ENCODE results near the gene GNAI3. TPM values are rescaled to one million over a fixed set of nuclear protein-coding genes. Genes with fewer than 3 reads are reported as not detected.

The GNAI3 gene
- polyA plus RNA-seq, 1 donor = 7.5 TPM

- H3K4me1 ChIP-seq (ENCODE audit: control insufficient read depth, insufficient read depth, low read length) = peaks cover 21% of the 10 kb centered on the region
- no peak overlapping the region for H3K27ac ChIP-seq (ENCODE audit: low read length)
- 100% methylated on average over 2 of the region's 3 CpGs for WGBS (ENCODE audit: insufficient coverage, low lambda C conversion rate)
- H3K4me3 ChIP-seq (ENCODE audit: low read length) = no peak overlapping the region
- no peak for DNase-seq
- no peaks in the 10 kb centered on the region for H3K27me3 ChIP-seq (ENCODE audit: control insufficient read depth, insufficient read depth, low read length)
- no peaks in the 10 kb centered on the region for H3K9me3 ChIP-seq (ENCODE audit: control insufficient read depth, low read depth, low read length)
- H3K36me3 ChIP-seq (ENCODE audit: control insufficient read depth, insufficient read depth, low read length) = no peaks in the 10 kb centered on the region
Measured at GRCh38 chr1:109650609-109651008, 102.2 kb downstream of the GNAI3 start.

- Histone ChIP-seq H3K9me3 (ENCODE audit: control insufficient read depth, low read depth, low read length) (no peaks in the 10 kb centered on the region), H3K4me3 (ENCODE audit: low read length) (no peak overlapping the region), H3K36me3 (ENCODE audit: control insufficient read depth, insufficient read depth, low read length) (peaks cover under 1% of the 10 kb centered on the region), H3K27ac (ENCODE audit: low read length) (peak overlapping the region; percentile 33), H3K27me3 (ENCODE audit: control insufficient read depth, insufficient read depth, low read length) (no peaks in the 10 kb centered on the region), H3K4me1 (ENCODE audit: control insufficient read depth, insufficient read depth, low read length) (peaks cover 25% of the 10 kb centered on the region)
- DNase-seq = peak in 1 of 2 donors; percentile 62
- 20% methylated on average over 1 of the region's 2 CpGs for WGBS (ENCODE audit: insufficient coverage, low lambda C conversion rate)
Measured at GRCh38 chr1:109652402-109652801, 104.0 kb downstream of the GNAI3 start.

- peaks cover 32% of the 10 kb centered on the region for H3K4me1 ChIP-seq (ENCODE audit: control insufficient read depth, insufficient read depth, low read length)
- H3K27ac ChIP-seq (ENCODE audit: low read length) = no peak overlapping the region
- H3K36me3 ChIP-seq (ENCODE audit: control insufficient read depth, insufficient read depth, low read length) = peaks cover 8% of the 10 kb centered on the region
- no peaks in the 10 kb centered on the region for H3K9me3 ChIP-seq (ENCODE audit: control insufficient read depth, low read depth, low read length)
- no CpG with 5 or more reads among the region's 2 CpGs for WGBS (ENCODE audit: insufficient coverage, low lambda C conversion rate)
- H3K4me3 ChIP-seq (ENCODE audit: low read length) = no peak overlapping the region
- peak in 1 of 2 donors; percentile 48 for DNase-seq
- H3K27me3 ChIP-seq (ENCODE audit: control insufficient read depth, insufficient read depth, low read length) = no peaks in the 10 kb centered on the region
Measured at GRCh38 chr1:109653306-109653705, 104.9 kb downstream of the GNAI3 start.

- Histone ChIP-seq H3K36me3 (ENCODE audit: control insufficient read depth, insufficient read depth, low read length) (peaks cover 16% of the 10 kb centered on the region), H3K27ac (ENCODE audit: low read length) (no peak overlapping the region)
- WGBS (ENCODE audit: insufficient coverage, low lambda C conversion rate) = 100% methylated on average over 1 of the region's 12 CpGs
Measured at GRCh38 chr1:109654519-109654918, 106.1 kb downstream of the GNAI3 start.

GRCh38 chr1:109655615-109656519, 107.5 kb downstream of the GNAI3 start, which contains the start of gene GSTM4:
Gene GSTM4, plus strand, starts transcription at chr1:109656099. Its CDS starts 291 bp downstream, at chr1:109656390.
- Histone ChIP-seq H3K36me3 (ENCODE audit: control insufficient read depth, insufficient read depth, low read length) (peaks cover 22% of the 10 kb centered on the region), H3K27ac (ENCODE audit: low read length) (peak within 1 kb of the TSS; percentile 77), H3K4me1 (ENCODE audit: control insufficient read depth, insufficient read depth, low read length) (peaks cover 38% of the 10 kb centered on the region), H3K27me3 (ENCODE audit: control insufficient read depth, insufficient read depth, low read length) (no peaks in the 10 kb centered on the region), H3K4me3 (ENCODE audit: low read length) (peak within 1 kb of the TSS; percentile 81), H3K9me3 (ENCODE audit: control insufficient read depth, low read depth, low read length) (no peaks in the 10 kb centered on the region)
- peak; percentile 90 to 96 for DNase-seq
- no CpG with 5 or more reads among the region's 54 CpGs for WGBS (ENCODE audit: insufficient coverage, low lambda C conversion rate)

More at GRCh38 chr1:109654519-109654918, 106.1 kb downstream of the GNAI3 start:
- Histone ChIP-seq H3K27me3 (ENCODE audit: control insufficient read depth, insufficient read depth, low read length) (no peaks in the 10 kb centered on the region), H3K9me3 (ENCODE audit: control insufficient read depth, low read depth, low read length) (no peaks in the 10 kb centered on the region), H3K4me1 (ENCODE audit: control insufficient read depth, insufficient read depth, low read length) (peaks cover 38% of the 10 kb centered on the region), H3K4me3 (ENCODE audit: low read length) (no peak overlapping the region)
- DNase-seq = no peak

- H3K27ac ChIP-seq (ENCODE audit: low read length) = no peak overlapping the region
- no peak for DNase-seq
Measured at GRCh38 chr1:109657395-109657794, 109.0 kb downstream of the GNAI3 start.

GRCh38 chr1:109657970-109658369, 109.6 kb downstream of the GNAI3 start:
- WGBS (ENCODE audit: insufficient coverage, low lambda C conversion rate) = 80% methylated on average over 1 of the region's 7 CpGs
- Histone ChIP-seq H3K36me3 (ENCODE audit: control insufficient read depth, insufficient read depth, low read length) (peaks cover 29% of the 10 kb centered on the region), H3K27ac (ENCODE audit: low read length) (no peak overlapping the region)

More at GRCh38 chr1:109657395-109657794, 109.0 kb downstream of the GNAI3 start:
- Histone ChIP-seq H3K9me3 (ENCODE audit: control insufficient read depth, low read depth, low read length) (no peaks in the 10 kb centered on the region), H3K4me1 (ENCODE audit: control insufficient read depth, insufficient read depth, low read length) (peaks cover 38% of the 10 kb centered on the region), H3K27me3 (ENCODE audit: control insufficient read depth, insufficient read depth, low read length) (no peaks in the 10 kb centered on the region), H3K36me3 (ENCODE audit: control insufficient read depth, insufficient read depth, low read length) (peaks cover 29% of the 10 kb centered on the region), H3K4me3 (ENCODE audit: low read length) (no peak overlapping the region)
- WGBS (ENCODE audit: insufficient coverage, low lambda C conversion rate) = no CpG with 5 or more reads among the region's 4 CpGs

GRCh38 chr1:109658533-109659042, 110.2 kb downstream of the GNAI3 start:
- no CpG with 5 or more reads among the region's 3 CpGs for WGBS (ENCODE audit: insufficient coverage, low lambda C conversion rate)
- Histone ChIP-seq H3K9me3 (ENCODE audit: control insufficient read depth, low read depth, low read length) (no peaks in the 10 kb centered on the region), H3K4me1 (ENCODE audit: control insufficient read depth, insufficient read depth, low read length) (peaks cover 31% of the 10 kb centered on the region), H3K36me3 (ENCODE audit: control insufficient read depth, insufficient read depth, low read length) (peaks cover 29% of the 10 kb centered on the region), H3K27ac (ENCODE audit: low read length) (no peak overlapping the region), H3K4me3 (ENCODE audit: low read length) (no peak overlapping the region), H3K27me3 (ENCODE audit: control insufficient read depth, insufficient read depth, low read length) (no peaks in the 10 kb centered on the region)
- no peak for DNase-seq

More at GRCh38 chr1:109657970-109658369, 109.6 kb downstream of the GNAI3 start:
- no peak for DNase-seq
- Histone ChIP-seq H3K4me3 (ENCODE audit: low read length) (no peak overlapping the region), H3K4me1 (ENCODE audit: control insufficient read depth, insufficient read depth, low read length) (peaks cover 35% of the 10 kb centered on the region), H3K9me3 (ENCODE audit: control insufficient read depth, low read depth, low read length) (no peaks in the 10 kb centered on the region), H3K27me3 (ENCODE audit: control insufficient read depth, insufficient read depth, low read length) (no peaks in the 10 kb centered on the region)

- Histone ChIP-seq H3K4me3 (ENCODE audit: low read length) (no peak overlapping the region), H3K9me3 (ENCODE audit: control insufficient read depth, low read depth, low read length) (no peaks in the 10 kb centered on the region), H3K27me3 (ENCODE audit: control insufficient read depth, insufficient read depth, low read length) (no peaks in the 10 kb centered on the region), H3K27ac (ENCODE audit: low read length) (no peak overlapping the region), H3K36me3 (ENCODE audit: control insufficient read depth, insufficient read depth, low read length) (peaks cover 29% of the 10 kb centered on the region), H3K4me1 (ENCODE audit: control insufficient read depth, insufficient read depth, low read length) (peaks cover 31% of the 10 kb centered on the region)
- no peak for DNase-seq
- WGBS (ENCODE audit: insufficient coverage, low lambda C conversion rate) = no CpG with 5 or more reads among the region's 2 CpGs
Measured at GRCh38 chr1:109659145-109659544, 110.7 kb downstream of the GNAI3 start.

GRCh38 chr1:109659997-109660690, 111.7 kb downstream of the GNAI3 start:
- peaks cover 21% of the 10 kb centered on the region for H3K4me1 ChIP-seq (ENCODE audit: control insufficient read depth, insufficient read depth, low read length)
- no peaks in the 10 kb centered on the region for H3K27me3 ChIP-seq (ENCODE audit: control insufficient read depth, insufficient read depth, low read length)
- H3K4me3 ChIP-seq (ENCODE audit: low read length) = no peak overlapping the region
- no peak for DNase-seq
- peaks cover 29% of the 10 kb centered on the region for H3K36me3 ChIP-seq (ENCODE audit: control insufficient read depth, insufficient read depth, low read length)
- H3K9me3 ChIP-seq (ENCODE audit: control insufficient read depth, low read depth, low read length) = no peaks in the 10 kb centered on the region
- H3K27ac ChIP-seq (ENCODE audit: low read length) = no peak overlapping the region
- no CpG with 5 or more reads among the region's 5 CpGs for WGBS (ENCODE audit: insufficient coverage, low lambda C conversion rate)

Measured in large intestine (tissue), 3 donors.